HEK293 (cell line): ENCODE measurements around the gene OR52K1.

Source experiments
- CTCF ChIA-PET: fragments of 350-600 bp; formaldehyde crosslinking; extraction: SDS; loops from one replicate; lab custom pipeline; 2021; ENCODE audit warnings: antibody characterized with exemption; lab: Yijun Ruan, JAX
- POLR2A ChIA-PET: fragments of 300-600 bp; formaldehyde crosslinking; extraction: SDS; loops from one replicate; lab custom pipeline; 2020; ENCODE audit warnings: antibody characterized with exemption, inconsistent platforms; lab: Yijun Ruan, JAX
- H3K27ac ChIP-seq: fragments of 200-500 bp; sonication (Bioruptor generic); 2 replicates; pipeline ENCODE4 v1.5.1; 2014; ENCODE audit warnings: low read depth, low read length, control low read depth, inconsistent platforms; ENCODE audit errors: extremely low read depth
- H3K36me3 ChIP-seq, 2 experiments: fragments of 200-500 bp in 1 of 2; sonication (Bioruptor generic) in 1 of 2; 1 replicate in 1 of 2; 2 replicates in 1 of 2; pipeline ENCODE4 v1.5.1; 2014 to 2017; ENCODE audit warnings: inconsistent platforms in 2 of 2, low read length in 2 of 2; ENCODE audit not compliant: control insufficient read depth in 2 of 2, insufficient read depth in 1 of 2
- H3K4me1 ChIP-seq: fragments of 200-500 bp; sonication (Bioruptor generic); 2 replicates; pipeline ENCODE4 v1.5.1; 2014; ENCODE audit warnings: mild to moderate bottlenecking, low read length, inconsistent platforms; ENCODE audit not compliant: control insufficient read depth, insufficient read depth
- H3K4me3 ChIP-seq: 2 replicates; pipeline ENCODE4 v1.5.1; 2011; ENCODE audit warnings: low read depth, mild to moderate bottlenecking, control low read depth, low read length, moderate library complexity
- H3K9me3 ChIP-seq: fragments of 200-500 bp; sonication (Bioruptor generic); 2 replicates; pipeline ENCODE4 v1.5.1; 2014; ENCODE audit warnings: low read depth, low read length, inconsistent platforms; ENCODE audit not compliant: control insufficient read depth, insufficient read depth
- HOXA7 ChIP-seq: sonication (generic); formaldehyde crosslinking; IDR thresholded peaks from 2 replicates; pipeline ENCODE4 v1.8.1; 2022; ENCODE audit warnings: missing genetic modification reagents, borderline replicate concordance
- SP2 ChIP-seq: fragments of 450-650 bp; formaldehyde crosslinking; IDR thresholded peaks from 2 replicates; pipeline ENCODE4 v1.5.1; 2016; ENCODE audit warnings: missing biosample characterization, missing genetic modification characterization
- WT1 ChIP-seq: fragments of 450-650 bp; formaldehyde crosslinking; IDR thresholded peaks from 2 replicates; pipeline ENCODE4 v1.5.1; 2016; ENCODE audit warnings: missing biosample characterization, missing genetic modification characterization
- ZBTB26 ChIP-seq: fragments of 450-650 bp; formaldehyde crosslinking; optimal IDR thresholded peaks from 2 replicates; pipeline ENCODE3; 2016; ENCODE audit warnings: missing biosample characterization, mild to moderate bottlenecking, missing genetic modification characterization
- ZBTB48 ChIP-seq: fragments of 450-650 bp; formaldehyde crosslinking; IDR thresholded peaks from 2 replicates; pipeline ENCODE4 v1.5.1; 2016; ENCODE audit warnings: missing biosample characterization, missing genetic modification characterization
- ZNF146 ChIP-seq: fragments of 450-650 bp; formaldehyde crosslinking; IDR thresholded peaks from 2 replicates; pipeline ENCODE4 v1.5.1; 2016; ENCODE audit warnings: missing biosample characterization, missing genetic modification characterization
- ZNF2 ChIP-seq: fragments of 450-650 bp; formaldehyde crosslinking; IDR thresholded peaks from 2 replicates; pipeline ENCODE4 v1.5.1; 2016; ENCODE audit warnings: missing biosample characterization, missing genetic modification characterization
- ZNF221 ChIP-seq: fragments of 450-650 bp; formaldehyde crosslinking; IDR thresholded peaks from 2 replicates; pipeline ENCODE4 v1.5.1; 2017; ENCODE audit warnings: missing biosample characterization, missing genetic modification characterization, borderline replicate concordance
- ZNF223 ChIP-seq: fragments of 450-650 bp; formaldehyde crosslinking; IDR thresholded peaks from 2 replicates; pipeline ENCODE4 v1.5.1; 2016; ENCODE audit warnings: missing biosample characterization, missing genetic modification characterization
- ZNF248 ChIP-seq: fragments of 450-650 bp; formaldehyde crosslinking; IDR thresholded peaks from 2 replicates; pipeline ENCODE4 v1.5.1; 2017; ENCODE audit warnings: missing biosample characterization, missing genetic modification characterization
- ZNF266 ChIP-seq: fragments of 450-650 bp; formaldehyde crosslinking; IDR thresholded peaks from 2 replicates; pipeline ENCODE4 v1.5.1; 2016; ENCODE audit warnings: missing biosample characterization, missing genetic modification characterization, low read depth
- ZNF324 ChIP-seq: fragments of 450-650 bp; formaldehyde crosslinking; IDR thresholded peaks from 2 replicates; pipeline ENCODE4 v1.5.1; 2016; ENCODE audit warnings: missing biosample characterization, missing genetic modification characterization
- ZNF362 ChIP-seq: fragments of 450-650 bp; formaldehyde crosslinking; IDR thresholded peaks from 2 replicates; pipeline ENCODE4 v1.5.1; 2016; ENCODE audit warnings: missing biosample characterization, missing genetic modification characterization
- ZNF426 ChIP-seq: fragments of 450-650 bp; formaldehyde crosslinking; IDR thresholded peaks from 2 replicates; pipeline ENCODE4 v1.5.1; 2017; ENCODE audit warnings: missing biosample characterization, missing genetic modification characterization, mild to moderate bottlenecking, inconsistent platforms, moderate library complexity
- ZNF521 ChIP-seq: fragments of 450-650 bp; formaldehyde crosslinking; IDR thresholded peaks from 2 replicates; pipeline ENCODE4 v1.5.1; 2017; ENCODE audit warnings: missing biosample characterization, mild to moderate bottlenecking, missing genetic modification characterization
- ZNF558 ChIP-seq: fragments of 450-650 bp; formaldehyde crosslinking; IDR thresholded peaks from 2 replicates; pipeline ENCODE4 v1.5.1; 2016; ENCODE audit warnings: missing biosample characterization, missing genetic modification characterization
- ZNF560 ChIP-seq: fragments of 450-650 bp; formaldehyde crosslinking; IDR thresholded peaks from 2 replicates; pipeline ENCODE4 v1.5.1; 2017; ENCODE audit warnings: missing biosample characterization, missing genetic modification characterization, borderline replicate concordance
- ZNF658 ChIP-seq: fragments of 450-650 bp; formaldehyde crosslinking; IDR thresholded peaks from 2 replicates; pipeline ENCODE4; 2016; ENCODE audit warnings: missing biosample characterization, missing genetic modification characterization
- ZNF768 ChIP-seq: fragments of 450-650 bp; formaldehyde crosslinking; IDR thresholded peaks from 2 replicates; pipeline ENCODE4 v1.5.1; 2018; ENCODE audit warnings: missing biosample characterization, mild to moderate bottlenecking, missing genetic modification characterization
- TF ChIP-seq, protein P1 (sequence below): fragments of 450-650 bp; formaldehyde crosslinking; IDR thresholded peaks from 2 replicates; pipeline ENCODE4 v1.5.1; 2016; ENCODE audit warnings: missing biosample characterization, missing genetic modification characterization
- TF ChIP-seq, protein P2 (sequence below): fragments of 450-650 bp; formaldehyde crosslinking; IDR thresholded peaks from 2 replicates; pipeline ENCODE4 v1.5.1; 2016; ENCODE audit warnings: missing biosample characterization, missing genetic modification characterization, low read depth

Gene OR52K1

DNA sequence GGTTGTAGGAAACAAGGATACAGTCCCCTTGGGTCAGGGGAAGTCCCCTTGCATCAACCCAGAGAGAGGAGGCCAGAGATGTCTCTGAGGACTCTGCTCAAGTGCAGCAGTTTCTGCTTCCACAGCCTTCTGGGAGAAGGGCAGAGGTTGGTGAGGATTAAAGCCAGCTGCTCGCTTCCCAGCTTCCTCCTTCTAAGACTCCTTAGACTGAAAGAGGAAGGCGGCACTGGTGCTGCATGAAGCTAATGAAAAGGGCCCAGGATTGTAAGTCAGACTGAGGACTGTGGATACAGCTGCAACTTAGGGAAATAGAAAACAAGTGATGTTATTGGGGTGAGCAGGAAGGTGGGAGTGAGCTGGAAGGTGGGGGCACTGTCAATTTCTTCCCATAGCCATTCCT is at the start of gene OR52K1:
Gene OR52K1, plus strand, starts transcription at position 202 of the 400 bp plus-strand sequence. CDS start 6,255 bp downstream, outside the sequence.
- ChIA-PET CTCF (interaction anchor here (0.5 to 1.1 kb wide), 3 partner anchors 11 to 676 kb away, joined by 3 to 4 read pairs (median 3); no protein-coding TSS in a partner anchor), POLR2A (no interaction called here)
- TF ChIP-seq ZNF362 (tag by site-specific recombination): no peak
- no peak for TF ChIP-seq ZBTB26 (tag by site-specific recombination)
- Histone ChIP-seq H3K4me1 (no peaks in the 10 kb centered on the region), H3K4me3 (no peak within 1 kb of the TSS), H3K27ac (no peak within 1 kb of the TSS), H3K36me3 (no peaks in the 10 kb centered on the region), H3K9me3 (no peaks in the 10 kb centered on the region)

- Histone ChIP-seq H3K27ac (no peak overlapping the region), H3K4me1 (no peaks in the 10 kb centered on the region), H3K4me3 (no peak overlapping the region), H3K9me3 (no peaks in the 10 kb centered on the region), H3K36me3 (no peaks in the 10 kb centered on the region)
- ChIA-PET POLR2A (no interaction called here), CTCF (no interaction called here)
- TF ChIP-seq ZNF248 (tag by site-specific recombination) (no peak), WT1 (tag by site-specific recombination) (no peak), SP2 (tag by site-specific recombination) (no peak), ZNF426 (tag by site-specific recombination) (no peak), ZNF266 (tag by site-specific recombination) (no peak), ZNF658 (no peak), ZNF768 (tag by site-specific recombination) (no peak), ZNF221 (tag by site-specific recombination) (no peak), ZNF558 (tag by site-specific recombination) (no peak), ZNF560 (tag by site-specific recombination) (no peak), ZBTB48 (tag by site-specific recombination) (no peak), ZNF324 (tag by site-specific recombination) (no peak), ZNF146 (no peak), HOXA7 (CRISPR knock-in tag) (no peak), ZNF521 (tag by site-specific recombination) (no peak), ZNF2 (tag by site-specific recombination) (no peak), ZNF223 (tag by site-specific recombination) (no peak)
- TF ChIP-seq, protein P1, sequence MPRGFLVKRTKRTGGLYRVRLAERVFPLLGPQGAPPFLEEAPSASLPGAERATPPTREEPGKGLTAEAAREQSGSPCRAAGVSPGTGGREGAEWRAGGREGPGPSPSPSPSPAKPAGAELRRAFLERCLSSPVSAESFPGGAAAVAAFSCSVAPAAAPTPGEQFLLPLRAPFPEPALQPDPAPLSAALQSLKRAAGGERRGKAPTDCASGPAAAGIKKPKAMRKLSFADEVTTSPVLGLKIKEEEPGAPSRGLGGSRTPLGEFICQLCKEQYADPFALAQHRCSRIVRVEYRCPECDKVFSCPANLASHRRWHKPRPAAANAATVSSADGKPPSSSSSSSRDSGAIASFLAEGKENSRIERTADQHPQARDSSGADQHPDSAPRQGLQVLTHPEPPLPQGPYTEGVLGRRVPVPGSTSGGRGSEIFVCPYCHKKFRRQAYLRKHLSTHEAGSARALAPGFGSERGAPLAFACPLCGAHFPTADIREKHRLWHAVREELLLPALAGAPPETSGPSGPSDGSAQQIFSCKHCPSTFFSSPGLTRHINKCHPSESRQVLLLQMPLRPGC (tag by site-specific recombination): no peak
- TF ChIP-seq, protein P2, sequence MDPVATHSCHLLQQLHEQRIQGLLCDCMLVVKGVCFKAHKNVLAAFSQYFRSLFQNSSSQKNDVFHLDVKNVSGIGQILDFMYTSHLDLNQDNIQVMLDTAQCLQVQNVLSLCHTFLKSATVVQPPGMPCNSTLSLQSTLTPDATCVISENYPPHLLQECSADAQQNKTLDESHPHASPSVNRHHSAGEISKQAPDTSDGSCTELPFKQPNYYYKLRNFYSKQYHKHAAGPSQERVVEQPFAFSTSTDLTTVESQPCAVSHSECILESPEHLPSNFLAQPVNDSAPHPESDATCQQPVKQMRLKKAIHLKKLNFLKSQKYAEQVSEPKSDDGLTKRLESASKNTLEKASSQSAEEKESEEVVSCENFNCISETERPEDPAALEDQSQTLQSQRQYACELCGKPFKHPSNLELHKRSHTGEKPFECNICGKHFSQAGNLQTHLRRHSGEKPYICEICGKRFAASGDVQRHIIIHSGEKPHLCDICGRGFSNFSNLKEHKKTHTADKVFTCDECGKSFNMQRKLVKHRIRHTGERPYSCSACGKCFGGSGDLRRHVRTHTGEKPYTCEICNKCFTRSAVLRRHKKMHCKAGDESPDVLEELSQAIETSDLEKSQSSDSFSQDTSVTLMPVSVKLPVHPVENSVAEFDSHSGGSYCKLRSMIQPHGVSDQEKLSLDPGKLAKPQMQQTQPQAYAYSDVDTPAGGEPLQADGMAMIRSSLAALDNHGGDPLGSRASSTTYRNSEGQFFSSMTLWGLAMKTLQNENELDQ (tag by site-specific recombination): no peak
Observed at GRCh38 chr11:4433856-4434255, 48.6 kb upstream of the OR52K1 start.
